T-helper 1 cell (primary cell): Measurements from ENCODE around the gene ADCY3.

Experiments
- DNase-seq, 5 donors: peaks; one replicate each; pipeline ENCODE4 v3.0.0-alpha.2; 2012 to 2020

The ADCY3 gene

DNA sequence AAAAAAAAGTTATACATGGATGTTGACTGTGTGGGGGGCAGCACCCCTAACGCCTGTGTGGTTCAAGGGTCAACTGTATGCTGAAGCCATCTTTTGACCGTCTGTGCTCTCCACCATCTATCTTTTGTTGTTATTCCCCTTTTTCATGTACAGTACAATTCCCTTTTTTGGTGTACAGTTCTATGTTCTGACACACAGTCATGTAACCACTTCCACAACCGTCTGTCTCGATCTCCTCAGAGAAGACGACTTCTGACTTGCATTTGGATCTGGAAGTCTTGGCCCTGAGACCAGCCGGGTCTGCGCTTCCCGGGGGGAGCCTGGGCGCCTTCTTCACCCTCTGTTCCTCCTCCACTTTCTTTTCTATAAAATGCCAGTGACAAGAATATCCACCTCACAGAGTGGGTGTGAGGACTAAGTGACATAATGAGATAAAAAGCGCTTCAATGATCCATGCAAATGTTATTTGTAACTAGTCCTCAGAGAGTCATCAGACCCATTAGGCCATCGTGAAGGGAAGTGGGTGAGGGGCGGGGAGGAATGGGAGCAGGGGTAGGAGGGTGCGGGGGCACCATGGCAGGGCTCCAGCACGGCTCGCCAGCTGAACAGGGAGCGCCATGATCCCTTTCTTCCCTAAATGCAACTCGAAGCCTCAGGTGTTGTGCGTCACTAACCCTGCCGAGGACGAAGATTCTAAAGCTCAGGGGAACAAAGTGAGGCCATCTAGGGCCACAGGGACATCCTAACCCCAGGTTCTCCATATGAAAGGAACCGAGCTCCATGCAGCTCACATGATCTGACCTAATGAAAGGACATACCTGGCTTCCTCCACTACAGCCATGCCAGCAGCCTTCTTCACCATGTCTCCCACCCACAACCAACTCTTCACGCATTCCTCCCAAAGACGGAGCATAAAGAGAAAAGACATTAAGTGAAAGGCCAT is 16.6 kb downstream of the ADCY3 start:
- no peak for DNase-seq

DNA sequence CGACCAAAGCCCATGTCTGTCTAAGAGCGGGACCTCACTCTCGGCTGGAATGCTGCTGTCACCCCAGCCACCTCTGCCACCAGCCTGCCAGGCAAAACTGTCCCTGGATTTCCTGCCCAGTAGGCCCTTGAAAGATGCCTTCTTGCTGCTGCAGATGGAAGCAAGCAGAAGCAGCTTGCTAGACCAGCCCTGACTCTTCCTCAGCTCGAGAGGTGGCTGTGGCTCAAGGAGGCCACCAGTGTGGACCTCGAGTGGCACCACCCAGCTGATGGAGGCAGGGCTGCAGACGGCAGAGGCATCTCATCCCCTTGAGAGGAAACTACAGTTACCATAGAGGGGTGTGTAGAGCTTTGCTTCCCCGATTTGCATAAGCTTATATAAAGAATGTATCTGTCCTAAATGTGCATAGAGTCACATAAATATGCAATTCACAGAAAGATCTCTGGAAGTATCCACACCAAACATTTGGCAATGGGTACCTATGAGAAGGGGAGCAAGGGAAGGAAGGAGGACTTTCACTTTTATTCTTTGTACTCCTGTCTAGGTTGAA is 20.6 kb downstream of the ADCY3 start:
- DNase-seq: no peak

DNA sequence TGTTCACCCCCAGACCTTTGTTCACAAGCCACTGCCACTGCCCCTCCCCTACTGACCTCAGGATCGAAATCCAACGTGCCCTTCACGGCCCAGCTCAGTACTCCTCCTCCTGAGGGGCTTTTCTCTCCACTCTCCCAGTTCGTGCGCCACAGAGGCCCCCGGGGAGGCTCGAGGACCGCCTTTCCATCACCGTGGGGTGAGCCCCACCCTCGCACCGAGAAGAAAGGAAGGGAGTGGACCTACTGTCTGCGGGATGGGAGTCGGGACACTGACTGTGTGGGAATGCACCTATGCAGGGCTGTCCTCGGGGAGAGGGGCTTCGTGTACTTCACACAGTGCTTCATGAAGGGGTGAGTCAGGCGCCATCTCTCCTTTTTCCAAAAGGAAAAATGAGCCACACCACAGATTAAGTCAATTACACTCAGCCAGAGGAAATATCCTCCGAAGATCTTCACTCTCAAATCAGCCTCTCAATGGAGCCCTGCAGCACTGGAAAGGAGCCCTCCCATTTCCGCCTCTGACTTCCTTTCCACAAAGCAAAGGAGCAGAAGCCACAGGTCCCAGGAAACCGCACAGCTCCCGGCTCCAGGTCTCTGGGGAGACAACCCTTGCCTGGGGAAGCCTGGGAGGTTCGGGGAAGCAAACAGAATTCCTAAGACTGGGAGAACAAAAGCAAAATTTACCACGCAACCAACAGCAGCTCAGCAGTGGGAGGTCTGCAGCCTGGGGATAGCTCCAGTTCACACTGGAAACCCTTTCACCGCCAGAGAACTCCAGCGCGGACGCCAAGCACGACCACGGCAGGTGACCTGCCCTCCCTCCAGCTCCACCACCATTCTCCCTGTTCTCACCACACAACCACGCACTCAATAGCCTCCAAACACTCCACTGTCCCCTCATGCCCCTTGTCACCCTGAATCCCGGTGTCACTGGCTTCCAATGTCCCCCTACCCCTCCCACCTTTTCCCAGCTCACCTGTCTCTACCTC is 21.6 kb downstream of the ADCY3 start:
- DNase-seq: no peak

DNA sequence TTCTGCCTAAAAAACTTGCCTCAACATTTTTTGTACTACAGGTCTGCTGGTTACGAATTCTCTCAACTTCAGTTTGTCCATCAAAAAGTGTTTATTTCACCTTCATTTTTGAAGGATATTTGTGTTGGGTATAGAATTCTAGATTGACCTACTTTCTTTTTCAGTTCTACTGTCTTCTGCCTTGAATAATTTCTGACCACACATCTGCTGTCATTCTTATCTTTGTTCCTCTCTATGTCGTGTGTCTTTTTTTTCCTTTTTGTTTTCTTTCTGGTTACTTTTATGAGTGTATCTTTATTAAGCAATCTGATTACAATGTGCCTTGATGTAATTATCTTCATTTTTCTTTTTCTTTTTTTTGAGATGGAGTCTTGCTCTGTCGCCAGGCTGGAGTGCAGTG is 25.3 kb downstream of the ADCY3 start:
- DNase-seq: no peak

DNA sequence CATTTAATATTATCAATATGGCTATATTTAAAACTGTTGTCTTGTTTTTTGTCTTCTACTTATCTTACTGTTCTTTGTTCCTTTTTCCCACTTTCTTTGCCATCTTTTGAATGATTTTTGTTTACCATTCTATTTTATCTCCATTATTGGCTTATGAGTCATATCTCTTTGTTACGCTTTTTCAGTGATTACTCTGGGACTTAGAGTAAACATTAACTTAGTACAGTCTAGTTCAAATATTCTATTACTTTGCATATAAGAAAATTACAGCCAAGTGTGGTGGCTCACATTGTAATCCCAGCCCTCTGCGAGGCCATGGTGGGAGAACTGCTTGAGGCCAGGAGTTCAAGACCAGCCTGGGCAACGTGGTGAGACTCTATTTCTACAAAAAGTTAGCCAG is 26.1 kb downstream of the ADCY3 start:
- no peak for DNase-seq

DNA sequence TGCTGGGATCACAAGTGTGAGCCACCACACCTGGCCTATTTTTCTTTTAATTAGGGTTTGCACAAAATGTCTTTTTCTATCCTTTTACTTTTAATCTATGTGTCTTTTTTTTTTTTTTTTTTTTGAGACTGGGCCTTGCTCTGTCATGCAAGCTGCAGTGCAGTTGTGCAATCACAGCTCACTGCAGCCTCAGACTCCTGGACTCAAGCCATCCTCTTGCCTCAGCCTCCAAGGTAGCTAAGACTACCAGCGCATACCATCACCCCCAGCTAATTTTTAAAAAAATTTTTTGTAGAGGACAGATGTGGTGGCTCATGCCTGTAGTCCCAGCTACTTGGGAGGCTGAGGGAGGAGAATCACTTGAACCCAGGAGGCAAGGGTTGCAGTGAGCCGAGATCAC is 27.1 kb downstream of the ADCY3 start:
- no peak for DNase-seq

DNA sequence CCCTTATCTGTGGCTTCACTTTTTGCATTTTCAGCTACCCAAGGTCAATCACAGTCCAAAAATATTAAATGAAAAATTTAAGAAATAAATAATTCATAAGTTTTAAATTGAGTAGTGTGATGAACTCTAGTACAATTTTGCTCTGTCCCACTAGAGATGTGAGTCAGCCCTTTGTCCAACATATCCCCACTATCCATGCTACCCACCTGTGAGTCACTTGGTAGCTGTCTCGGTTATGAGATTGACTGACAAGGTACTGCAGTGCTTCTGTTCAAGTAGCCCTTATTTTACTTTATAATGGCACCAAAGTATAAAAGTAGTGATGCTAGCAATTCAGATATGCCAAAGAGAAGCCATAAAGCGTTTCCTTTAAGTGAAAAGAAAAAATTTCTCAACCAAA is 28.8 kb downstream of the ADCY3 start:
- no peak for DNase-seq

DNA sequence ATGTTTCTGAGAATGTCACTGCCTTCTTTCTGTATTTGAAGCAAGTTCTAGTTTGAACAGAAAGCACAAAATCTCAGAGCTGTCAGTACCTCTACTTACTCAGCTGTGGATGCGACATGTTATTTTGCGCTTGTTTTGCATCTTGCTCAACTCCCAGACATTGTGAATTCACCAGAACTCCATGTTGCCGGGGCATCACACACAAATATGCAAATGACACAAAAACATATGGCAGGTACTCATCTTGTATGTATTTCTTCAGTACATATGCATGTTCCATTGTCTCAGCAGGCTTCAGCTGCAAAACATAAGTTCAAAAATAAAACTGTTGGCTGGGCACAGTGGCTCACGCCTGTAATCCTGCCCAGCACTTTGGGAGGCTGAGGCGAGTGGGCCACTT is 30.8 kb downstream of the ADCY3 start:
- no peak for DNase-seq

DNA sequence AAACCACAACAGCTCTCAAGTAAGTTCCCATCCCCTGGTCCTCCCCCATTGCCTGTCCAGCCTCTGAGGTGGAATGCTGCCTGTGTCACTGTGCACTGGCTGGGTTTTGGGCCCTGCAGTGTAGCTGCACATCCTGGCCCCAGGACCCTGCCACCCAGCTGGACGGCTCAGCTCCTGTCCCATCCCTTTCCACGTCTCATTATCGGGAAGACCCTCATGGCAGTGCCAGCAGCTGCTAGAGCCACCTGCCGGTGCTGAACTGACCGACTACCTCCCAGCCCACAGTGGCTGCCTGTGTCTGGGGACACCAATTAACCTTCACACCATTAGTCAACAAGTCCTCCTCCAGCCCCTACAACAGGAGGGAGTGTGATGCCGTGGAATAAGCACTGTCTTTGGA is 31.9 kb downstream of the ADCY3 start:
- DNase-seq: no peak

DNA sequence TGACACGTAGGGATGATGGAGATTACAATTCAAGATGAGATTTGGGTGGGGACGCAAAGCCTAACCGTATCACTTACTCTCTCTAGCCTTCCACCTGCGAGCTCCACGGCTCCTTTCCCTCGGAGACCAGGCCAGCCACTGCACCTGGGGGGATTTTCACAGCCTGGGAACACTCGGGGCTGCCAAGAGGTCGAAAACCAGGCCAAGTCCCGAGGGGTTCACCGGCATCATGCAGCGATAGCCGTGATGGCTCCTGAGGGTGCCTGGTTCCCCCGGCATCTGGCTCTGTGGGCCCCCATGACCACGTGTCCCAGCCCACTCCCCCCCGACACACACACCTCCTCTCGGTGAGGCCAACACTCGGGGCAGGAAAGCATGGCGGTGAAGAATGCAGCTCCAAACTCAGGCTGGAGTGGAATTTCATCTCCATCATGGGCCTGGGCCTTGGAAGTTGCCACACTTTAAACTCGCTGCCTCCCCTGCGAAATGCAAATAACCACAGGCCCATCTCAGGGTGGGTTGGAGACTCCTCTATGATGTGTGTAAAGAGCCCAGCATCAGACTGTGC is 32.6 kb downstream of the ADCY3 start:
- no peak for DNase-seq

DNA sequence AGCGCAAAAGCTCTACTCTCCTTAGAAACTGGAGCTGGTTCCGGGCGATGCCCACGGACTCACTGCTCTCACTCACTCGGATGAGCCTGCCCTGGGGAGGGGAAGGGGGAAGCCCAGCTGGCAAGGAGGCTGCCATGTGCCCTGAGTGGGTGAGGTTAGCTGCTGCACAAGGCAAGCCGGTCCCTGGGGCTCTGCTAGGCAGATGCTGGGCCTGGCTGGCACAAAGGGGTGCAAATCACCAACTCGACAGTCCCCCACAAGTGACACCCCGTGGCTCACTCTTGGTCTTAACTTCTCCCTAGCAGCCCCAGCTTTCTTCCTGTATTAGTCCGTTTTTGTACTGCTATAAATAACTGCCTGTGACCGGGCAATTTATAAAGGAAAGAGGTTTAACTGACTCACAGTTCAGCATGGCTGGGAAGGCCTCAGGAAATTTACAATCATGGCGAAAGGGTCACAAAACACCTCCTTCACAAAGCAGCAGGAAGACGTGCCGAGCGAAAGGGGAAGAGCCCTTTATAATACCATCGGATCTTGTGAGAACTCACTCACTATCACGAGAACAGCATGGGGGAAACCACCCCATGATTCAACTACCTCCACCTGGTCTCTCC is 33.2 kb downstream of the ADCY3 start:
- DNase-seq: no peak

DNA sequence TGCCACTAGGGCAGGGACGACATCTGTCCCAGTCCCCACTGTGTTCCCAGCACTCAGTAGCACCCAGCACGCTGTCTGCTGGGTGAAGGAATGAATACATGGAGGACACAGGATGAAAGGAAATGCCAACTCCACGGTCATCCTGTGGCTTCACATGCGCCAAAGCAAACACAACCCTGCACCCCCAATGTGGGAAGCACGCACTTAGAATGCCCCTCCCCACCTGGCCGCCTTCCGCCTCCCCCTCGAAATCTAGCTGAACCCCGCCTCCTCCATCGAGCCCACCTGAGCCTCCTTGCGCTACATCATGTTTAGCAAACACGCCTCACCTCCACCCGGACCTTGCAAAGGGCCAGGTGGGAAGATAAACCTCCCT is 33.9 kb downstream of the ADCY3 start:
- DNase-seq: no peak

DNA sequence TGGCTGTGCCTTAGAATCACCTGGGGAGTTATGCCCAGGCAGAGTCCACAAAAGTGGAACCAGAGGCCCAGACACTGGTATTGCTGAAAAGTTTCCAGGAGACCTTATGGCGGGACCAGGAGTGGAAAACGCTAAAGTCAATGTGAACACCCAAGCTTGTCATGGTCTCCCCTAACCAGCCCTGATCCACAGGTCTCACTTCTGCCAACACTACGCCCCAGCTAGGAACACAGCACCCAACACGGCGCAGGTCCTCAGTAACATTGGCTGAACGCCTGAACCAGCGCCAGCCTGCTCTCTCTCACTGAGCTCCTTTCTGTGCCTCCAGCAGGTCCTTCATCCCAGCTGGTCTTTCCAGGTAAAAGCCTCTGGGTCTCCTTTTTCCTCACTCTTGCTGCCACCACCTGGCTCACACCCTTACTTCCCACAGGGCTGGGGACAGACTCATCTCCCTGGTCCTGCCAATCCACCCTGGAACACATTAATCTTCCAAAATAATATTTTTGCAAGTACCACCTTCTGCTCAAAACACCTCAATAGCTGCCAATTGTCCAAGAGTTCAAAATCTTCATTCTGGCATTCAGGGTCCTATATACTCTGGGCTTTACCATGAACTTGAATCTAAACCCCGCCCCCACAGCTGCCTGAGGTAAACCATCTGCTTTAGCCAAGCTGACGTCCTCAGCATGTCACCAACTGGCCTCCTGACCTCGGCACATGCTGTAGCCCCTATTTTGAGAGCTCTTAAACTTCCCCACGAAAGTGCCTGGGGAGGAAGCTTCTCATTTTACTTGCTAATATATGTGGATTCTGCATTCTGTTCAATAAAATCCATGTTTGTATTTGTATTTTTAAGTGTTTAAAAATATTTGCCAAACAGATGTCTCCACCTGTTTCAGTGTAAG is 34.6 kb downstream of the ADCY3 start:
- no peak for DNase-seq

DNA sequence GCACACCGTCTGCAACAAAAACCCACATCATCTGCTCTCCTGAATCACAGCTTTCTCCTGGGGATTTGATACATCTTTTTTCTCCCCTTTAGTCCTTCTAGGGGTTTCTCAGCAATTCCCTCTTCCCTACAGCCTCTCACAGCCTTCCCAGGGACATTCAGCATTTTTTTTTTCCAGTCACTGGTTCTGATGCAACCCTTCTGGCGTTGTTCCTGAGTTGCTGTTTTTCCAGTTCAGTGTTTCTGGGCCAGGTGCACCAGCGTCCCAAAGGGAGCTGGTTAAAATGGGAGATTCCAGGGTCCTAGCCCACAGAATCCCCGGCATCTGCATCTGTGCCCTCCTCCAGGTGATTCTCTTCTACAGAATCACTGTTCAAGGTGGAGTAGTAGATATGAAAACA is 36.1 kb downstream of the ADCY3 start:
- no peak for DNase-seq

DNA sequence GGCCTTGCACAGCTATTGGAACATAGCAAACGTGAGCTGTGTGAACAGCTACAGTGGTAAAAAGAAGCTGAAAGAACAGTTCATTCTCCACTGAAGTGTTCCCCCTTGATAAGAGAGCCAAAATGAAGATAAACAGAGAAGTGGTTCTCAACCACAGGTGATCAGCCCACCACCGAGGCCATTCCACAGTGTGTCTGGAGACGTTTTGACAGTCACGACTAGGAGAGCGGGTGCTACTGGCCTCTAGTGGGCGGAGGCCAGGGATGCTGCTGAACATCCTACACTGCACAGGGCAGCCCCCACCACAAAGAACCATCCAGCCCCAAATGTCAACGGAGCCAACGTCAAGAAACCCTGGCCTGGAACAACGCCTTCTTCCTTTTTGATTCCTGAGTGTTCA is 38.4 kb downstream of the ADCY3 start:
- DNase-seq: no peak

DNA sequence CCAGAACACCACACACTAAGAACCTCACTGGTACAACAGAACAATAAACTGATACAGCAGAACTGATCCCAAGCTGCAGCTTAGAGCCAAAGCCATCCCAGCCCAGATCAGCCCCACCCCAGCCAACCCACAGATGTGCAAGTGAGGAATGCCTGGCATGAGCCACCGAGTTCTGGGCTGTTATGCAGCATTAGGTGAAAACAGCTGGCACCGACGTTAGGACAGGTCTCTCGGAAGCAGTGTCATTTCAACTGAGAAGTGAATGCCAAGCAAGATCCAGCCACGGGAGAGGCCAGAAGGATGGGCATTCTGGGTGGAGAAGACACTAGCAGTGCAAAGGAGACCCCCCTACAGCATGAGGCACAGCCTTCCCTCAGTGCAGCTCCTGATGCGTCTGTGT is 38.9 kb downstream of the ADCY3 start:
- no peak for DNase-seq

DNA sequence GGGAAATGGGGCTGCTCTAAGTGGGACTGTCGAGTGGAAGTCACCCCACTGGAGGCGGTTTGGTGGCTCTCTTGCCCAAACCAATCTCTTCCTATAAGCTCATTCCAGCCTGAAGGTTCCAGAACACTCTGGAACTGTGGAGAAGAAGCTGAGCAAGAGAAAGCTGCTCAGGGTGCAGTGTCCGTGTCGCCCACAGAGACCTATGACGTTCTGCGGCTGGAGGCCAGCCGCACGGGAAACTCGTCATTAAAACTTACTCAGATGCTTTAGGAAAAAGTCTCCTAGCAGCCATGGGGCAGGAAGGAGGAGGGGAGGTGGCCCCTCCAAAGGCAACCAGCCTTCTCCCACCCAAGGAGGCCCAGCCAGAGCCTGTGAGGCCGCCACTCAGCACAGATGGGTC is 41.7 kb downstream of the ADCY3 start:
- DNase-seq: no peak

DNA sequence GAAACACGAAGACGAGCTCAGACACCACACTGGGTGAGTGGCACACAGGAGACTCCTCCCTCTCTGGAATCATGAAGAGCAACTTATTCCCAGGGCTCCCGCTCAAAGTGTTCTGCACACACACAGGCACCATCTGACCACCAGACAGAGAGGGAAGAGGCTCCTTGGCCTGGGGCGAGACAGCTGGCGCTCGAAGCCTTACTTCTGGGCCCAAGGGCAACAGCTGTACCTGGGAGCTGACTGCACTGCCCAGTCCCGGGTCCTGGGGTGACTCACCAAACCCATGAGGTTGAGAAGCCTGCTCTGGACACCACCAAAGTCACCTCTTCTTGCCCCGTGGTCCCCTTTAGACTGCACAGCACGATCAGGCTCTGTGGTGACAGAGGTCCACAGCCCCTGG is 42.4 kb downstream of the ADCY3 start:
- no peak for DNase-seq

DNA sequence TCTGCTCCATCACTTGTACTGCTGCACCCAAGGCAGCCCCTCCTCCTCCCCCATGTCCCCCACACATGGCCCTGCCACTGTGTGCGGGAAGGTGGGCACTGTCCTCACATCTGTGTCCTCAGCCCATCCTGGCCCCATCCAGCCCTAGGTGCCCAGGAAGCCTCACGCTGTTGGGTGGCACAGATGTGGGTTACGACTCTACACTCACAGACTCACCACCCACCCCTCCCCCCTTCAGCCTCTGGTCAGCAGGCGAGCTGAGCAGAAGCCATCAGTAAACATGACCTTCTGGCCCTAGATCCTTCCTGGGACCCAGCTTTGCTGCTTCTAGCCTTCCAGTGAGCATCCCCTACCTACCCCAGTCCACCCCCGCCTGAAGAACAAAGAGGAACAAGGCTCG is 43.0 kb downstream of the ADCY3 start:
- DNase-seq: no peak

DNA sequence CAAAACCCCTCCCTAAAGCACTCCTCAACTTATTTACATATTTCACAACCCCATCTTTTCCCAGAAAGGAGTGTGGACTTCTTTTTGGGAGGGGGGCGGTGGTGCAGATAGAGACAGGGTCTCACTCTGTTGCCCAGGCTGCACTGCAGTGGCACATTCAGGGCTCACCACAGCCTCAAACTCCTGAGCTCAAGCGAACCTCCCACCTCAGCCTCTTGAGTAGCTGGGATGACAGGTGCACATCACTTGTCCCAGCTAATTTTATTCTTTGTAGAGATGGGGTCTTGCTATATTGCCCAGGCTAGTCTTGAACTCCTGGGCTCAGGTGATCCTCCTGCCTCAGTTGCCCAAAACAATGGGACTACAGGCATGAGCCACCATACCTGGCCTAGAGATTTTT is 44.1 kb downstream of the ADCY3 start:
- no peak for DNase-seq

DNA sequence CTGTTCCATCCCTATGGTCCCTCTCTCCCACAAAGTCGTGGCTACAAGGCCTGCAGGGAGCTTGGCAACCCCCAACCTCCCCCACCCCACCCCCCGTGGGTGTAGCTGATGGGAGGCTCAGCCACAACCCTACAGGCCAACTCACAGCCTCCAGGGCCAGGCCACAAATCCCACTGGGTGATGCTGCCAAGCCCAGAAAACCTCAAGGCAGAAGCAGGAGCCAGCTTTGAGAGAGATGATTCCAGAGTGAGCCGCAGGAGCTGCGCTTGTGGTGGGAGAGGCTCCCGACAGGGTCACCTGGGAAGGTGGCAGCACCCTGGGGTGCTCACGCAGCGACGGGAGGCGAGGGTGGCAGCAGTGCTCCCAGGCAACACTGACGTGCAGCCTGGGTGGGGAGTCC is 44.8 kb downstream of the ADCY3 start:
- DNase-seq: no peak

DNA sequence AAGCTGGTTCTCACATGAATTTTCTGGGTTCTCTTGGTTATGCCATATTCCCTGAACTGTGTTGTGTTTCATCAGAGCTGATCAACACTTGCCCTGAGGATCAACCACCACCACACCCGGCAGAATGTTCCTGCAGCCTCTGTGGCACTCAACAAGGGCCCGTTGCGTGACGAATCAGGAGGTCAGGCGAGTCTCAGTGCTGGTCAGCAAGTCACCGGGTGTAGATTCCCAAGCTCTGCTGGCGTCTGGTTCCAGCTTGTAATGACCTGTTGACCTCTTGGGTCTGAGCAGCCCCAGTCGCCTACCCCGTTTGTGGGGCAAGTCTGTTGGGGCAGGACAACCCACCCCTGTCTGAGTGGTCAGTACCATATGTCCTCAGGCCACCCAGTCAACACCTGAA is 46.0 kb downstream of the ADCY3 start:
- no peak for DNase-seq
